ENCODE results near the gene MCTP2. TPM values are rescaled to one million over a fixed set of nuclear protein-coding genes. Genes with fewer than 3 reads are reported as not detected.

Gene MCTP2
- total RNA-seq, 1 donor from 2014 or later, result 6.3 TPM

- no peak for TF ChIP-seq CTCF (IDR thresholded peaks at IDR 0.05; ENCODE audit: insufficient read depth, low read length, poor library complexity, severe bottlenecking)
- H3K27me3 ChIP-seq (ENCODE audit: control insufficient read depth, insufficient read depth, low read length), result no peaks in the 10 kb centered on the region
- DNase-seq (ENCODE audit: low read depth), result no peak
- H3K36me3 ChIP-seq (ENCODE audit: control insufficient read depth, insufficient read depth, low read length), result no peaks in the 10 kb centered on the region
- no peak overlapping the region for H3K4me3 ChIP-seq (ENCODE audit: low read depth, low read length)
Measured at GRCh38 chr15:94212291-94212690, 19.1 kb upstream of the MCTP2 start.

- H3K27me3 ChIP-seq (ENCODE audit: control insufficient read depth, insufficient read depth, low read length), result no peaks in the 10 kb centered on the region
- TF ChIP-seq CTCF (IDR thresholded peaks at IDR 0.05; ENCODE audit: insufficient read depth, low read length, poor library complexity, severe bottlenecking), result no peak
- DNase-seq (ENCODE audit: low read depth), result no peak
Measured at GRCh38 chr15:94225616-94226015, 5.7 kb upstream of the MCTP2 start.

GRCh38 chr15:94228611-94229010 lies 2.8 kb upstream of the MCTP2 start:
- no peaks in the 10 kb centered on the region for H3K36me3 ChIP-seq (ENCODE audit: control insufficient read depth, insufficient read depth, low read length)
- H3K4me3 ChIP-seq (ENCODE audit: low read depth, low read length), result no peak overlapping the region
- no peaks in the 10 kb centered on the region for H3K27me3 ChIP-seq (ENCODE audit: control insufficient read depth, insufficient read depth, low read length)
- TF ChIP-seq CTCF (IDR thresholded peaks at IDR 0.05; ENCODE audit: insufficient read depth, low read length, poor library complexity, severe bottlenecking), result no peak
- DNase-seq (ENCODE audit: low read depth), result no peak

More at GRCh38 chr15:94225616-94226015, 5.7 kb upstream of the MCTP2 start:
- Histone ChIP-seq H3K36me3 (ENCODE audit: control insufficient read depth, insufficient read depth, low read length) (no peaks in the 10 kb centered on the region), H3K4me3 (ENCODE audit: low read depth, low read length) (no peak overlapping the region)

- Histone ChIP-seq H3K27me3 (ENCODE audit: control insufficient read depth, insufficient read depth, low read length) (no peaks in the 10 kb centered on the region), H3K36me3 (ENCODE audit: control insufficient read depth, insufficient read depth, low read length) (no peaks in the 10 kb centered on the region), H3K4me3 (ENCODE audit: low read depth, low read length) (no peak overlapping the region)
- no peak for DNase-seq (ENCODE audit: low read depth)
- no peak for TF ChIP-seq CTCF (IDR thresholded peaks at IDR 0.05; ENCODE audit: insufficient read depth, low read length, poor library complexity, severe bottlenecking)
Measured at GRCh38 chr15:94229591-94230369, 1.6 kb upstream of the MCTP2 start.

GRCh38 chr15:94230431-94230882 lies 904 bp upstream of the MCTP2 start:
- peak overlapping the region; percentile 68 for H3K4me3 ChIP-seq (ENCODE audit: low read depth, low read length)
- no peak for TF ChIP-seq CTCF (IDR thresholded peaks at IDR 0.05; ENCODE audit: insufficient read depth, low read length, poor library complexity, severe bottlenecking)
- no peak for DNase-seq (ENCODE audit: low read depth)
- no peaks in the 10 kb centered on the region for H3K36me3 ChIP-seq (ENCODE audit: control insufficient read depth, insufficient read depth, low read length)
- no peaks in the 10 kb centered on the region for H3K27me3 ChIP-seq (ENCODE audit: control insufficient read depth, insufficient read depth, low read length)

Measured in kidney epithelial cell (primary cell).